CD4-positive, alpha-beta T cell treated with Interleukin-4 for 4 hours (primary cell): Measurements from ENCODE around the gene CARS2.
"Not testable (repeated sequence)": the region's sequence is repeated elsewhere in the genome, so short reads cannot be mapped to it uniquely, and the experiment has no call there.

ENCODE experiments used
- DNase-seq: peaks from one replicate; pipeline ENCODE4 v3.0.0-alpha.2; 2020

CARS2 gene

GRCh38 chr13:110615005-110615321 lies 91.0 kb downstream of the CARS2 start:
- DNase-seq = no peak

GRCh38 chr13:110610955-110611595 lies 94.8 kb downstream of the CARS2 start:
- peak; percentile 5 for DNase-seq

- DNase-seq = no peak
Measured at GRCh38 chr13:110607675-110608224, 98.2 kb downstream of the CARS2 start.

GRCh38 chr13:110606281-110606680 lies 99.6 kb downstream of the CARS2 start:
- DNase-seq = not testable (repeated sequence)

- DNase-seq = no peak
Measured at GRCh38 chr13:110605132-110605531, 100.8 kb downstream of the CARS2 start.

GRCh38 chr13:110600980-110601379 lies 104.9 kb downstream of the CARS2 start:
- no peak for DNase-seq

GRCh38 chr13:110600261-110600819 lies 105.6 kb downstream of the CARS2 start:
- no peak for DNase-seq

GRCh38 chr13:110597041-110597689 lies 108.8 kb downstream of the CARS2 start:
- DNase-seq = no peak

GRCh38 chr13:110593430-110594130 lies 112.3 kb downstream of the CARS2 start:
- DNase-seq = peak; percentile 49

- no peak for DNase-seq
Measured at GRCh38 chr13:110592665-110593064, 113.3 kb downstream of the CARS2 start.
